Testis (tissue), 3 donors: ENCODE measurements around the gene TEX14. TPM values are rescaled to one million over a fixed set of nuclear protein-coding genes. Genes with fewer than 3 reads are reported as not detected.

ENCODE experiments used
- DNase-seq: peaks from one replicate; pipeline ENCODE4 v3.0.0-alpha.2; 2019
- H3K27ac ChIP-seq, 2 donors: fragments of 200-600 bp; sonication (generic); one replicate each; pipeline ENCODE4 v1.5.1; 2019
- H3K27me3 ChIP-seq: fragments of 200-600 bp; sonication (generic); one replicate; pipeline ENCODE4 v1.5.1; 2019
- H3K36me3 ChIP-seq: fragments of 200-600 bp; sonication (generic); one replicate; pipeline ENCODE4 v1.5.1; 2017; ENCODE audit warnings: low read depth; ENCODE audit errors: missing control alignments
- H3K4me1 ChIP-seq: fragments of 200-600 bp; sonication (generic); one replicate; pipeline ENCODE4 v1.5.1; 2019
- H3K4me3 ChIP-seq, 2 donors: fragments of 200-600 bp; sonication (generic); one replicate each; pipeline ENCODE4 v1.5.1; 2017 to 2019
- H3K9me3 ChIP-seq: fragments of 200-600 bp; sonication (generic); one replicate; pipeline ENCODE4 v1.5.1; 2017
- CTCF ChIP-seq, 3 experiments: fragments of 450-650 bp in 2 of 3; fragments of 200-600 bp in 1 of 3; sonication (generic) in 1 of 3; IDR thresholded peaks; one replicate each; pipeline ENCODE4 v1.5.1; 2016 to 2019; ENCODE audit warnings: antibody characterized with exemption in 3 of 3, mild to moderate bottlenecking in 2 of 3, moderate library complexity in 1 of 3
- POLR2A ChIP-seq: fragments of 450-650 bp; IDR thresholded peaks from one replicate; pipeline ENCODE4 v1.6.1; 2017; ENCODE audit warnings: antibody characterized with exemption, mild to moderate bottlenecking, moderate library complexity
- WGBS, 2 donors: methylation state at CpG; one replicate each; pipeline ENCODE4 v1.1.5; 2018; 5-methylcytosine and 5-hydroxymethylcytosine counted together
- intact Hi-C: fragments of 100-400 bp; cut with DNase I; formaldehyde crosslinking; loops from one replicate; pipeline ENCODE4 v1.15.1; 2023; ENCODE audit warnings: low total_unique reads
- polyA plus RNA-seq: library from polyadenylated mRNA; stranded (reverse); fragments of 350-450 nt; fragmentation: Illumina TruSeq; extraction: RNeasy Lipid Tissue Mini Kit (QIAGEN cat#74804); gene quantifications from one replicate; pipeline ENCODE4 v1.2.3, GENCODE V29; 2014; ENCODE audit warnings: low read depth, low replicate concordance; ENCODE audit not compliant: insufficient read depth
- total RNA-seq, 2 donors: library from RNA; depleted of rRNA; stranded (reverse); fragments of >200 nt; gene quantifications; one replicate each; pipeline ENCODE4 v1.2.3, GENCODE V29; 2016

The TEX14 gene
- total and polyA plus RNA-seq, 3 donors from 2014 or later, result 27.7 to 96.5 (median 37.2) TPM

GRCh38 chr17:58533616-58534188 lies 158.1 kb downstream of the TEX14 start:
- intact Hi-C loops, result no loop called here
- no peak for DNase-seq
- TF ChIP-seq POLR2A (no peak), CTCF (IDR thresholded peaks at IDR 0.05) (no peak)
- Histone ChIP-seq H3K27ac (no peak overlapping the region), H3K9me3 (no peaks in the 10 kb centered on the region), H3K36me3 (no peaks in the 10 kb centered on the region), H3K4me3 (no peak overlapping the region), H3K4me1 (no peaks in the 10 kb centered on the region), H3K27me3 (no peaks in the 10 kb centered on the region)
- WGBS, 2 donors, result 92 to 98% methylated on average over 4 to 5 of the region's 5 CpGs

GRCh38 chr17:58532555-58532951 lies 159.3 kb downstream of the TEX14 start:
- 48 to 58% methylated on average over 2 to 3 of the region's 3 CpGs for WGBS, 2 donors
- intact Hi-C loops, result no loop called here
- H3K27me3 ChIP-seq, result no peaks in the 10 kb centered on the region
- H3K36me3 ChIP-seq, result no peaks in the 10 kb centered on the region
- no peak overlapping the region for H3K4me3 ChIP-seq
- no peak for DNase-seq
- no peaks in the 10 kb centered on the region for H3K9me3 ChIP-seq
- no peak overlapping the region for H3K27ac ChIP-seq
- no peak for TF ChIP-seq POLR2A
- TF ChIP-seq CTCF (IDR thresholded peaks at IDR 0.05), result no peak
- H3K4me1 ChIP-seq, result no peaks in the 10 kb centered on the region

- Histone ChIP-seq H3K4me3 (peak overlapping the region; percentile 54 to 55), H3K27me3 (no peaks in the 10 kb centered on the region), H3K9me3 (no peaks in the 10 kb centered on the region), H3K36me3 (no peaks in the 10 kb centered on the region), H3K27ac (no peak overlapping the region), H3K4me1 (no peaks in the 10 kb centered on the region)
- no peak for TF ChIP-seq POLR2A
- no peak for TF ChIP-seq CTCF (IDR thresholded peaks at IDR 0.05)
- 3% methylated on average over 14 to 42 of the region's 82 CpGs for WGBS, 2 donors
- intact Hi-C loops, result no loop called here
- peak; percentile 66 for DNase-seq
Observed at GRCh38 chr17:58531661-58532554, 159.9 kb downstream of the TEX14 start.

GRCh38 chr17:58531122-58531521 lies 160.7 kb downstream of the TEX14 start:
- peak overlapping the region in 1 of 2 donors; percentile 45 for H3K4me3 ChIP-seq
- TF ChIP-seq CTCF (IDR thresholded peaks at IDR 0.05), result no peak
- TF ChIP-seq POLR2A, result no peak
- H3K36me3 ChIP-seq, result no peaks in the 10 kb centered on the region
- H3K4me1 ChIP-seq, result no peaks in the 10 kb centered on the region
- intact Hi-C loops, result no loop called here
- no peak overlapping the region for H3K27ac ChIP-seq
- no peak for DNase-seq
- H3K9me3 ChIP-seq, result no peaks in the 10 kb centered on the region
- WGBS, 2 donors, result 28 to 38% methylated on average over 3 of the region's 3 CpGs
- H3K27me3 ChIP-seq, result no peaks in the 10 kb centered on the region
